KMS-11 (cell line): ENCODE results near the gene BMPR2.

Experiments
- H2AFZ ChIP-seq: fragments of 200-600 bp; sonication (generic); 2 replicates; pipeline ENCODE4 v1.6.1; 2016; ENCODE audit warnings: antibody characterized with exemption, mixed run types, low read depth
- H3K27ac ChIP-seq: fragments of 200-600 bp; sonication (generic); 2 replicates; pipeline ENCODE4 v1.6.1; 2016; ENCODE audit warnings: mild to moderate bottlenecking, mixed run types
- H3K27me3 ChIP-seq: fragments of 200-600 bp; sonication (generic); 2 replicates; pipeline ENCODE4 v1.6.1; 2017; ENCODE audit warnings: mild to moderate bottlenecking, low read depth, mixed run types, moderate library complexity; ENCODE audit not compliant: insufficient read depth
- H3K36me3 ChIP-seq: fragments of 200-600 bp; sonication (generic); 2 replicates; pipeline ENCODE4 v1.6.1; 2017; ENCODE audit warnings: mild to moderate bottlenecking, mixed run types; ENCODE audit not compliant: insufficient read depth
- H3K4me1 ChIP-seq: fragments of 200-600 bp; sonication (generic); 2 replicates; pipeline ENCODE4 v1.6.1; 2016; ENCODE audit warnings: mild to moderate bottlenecking, low read depth, mixed run types; ENCODE audit not compliant: poor library complexity, severe bottlenecking
- H3K4me2 ChIP-seq: fragments of 200-600 bp; sonication (generic); 2 replicates; pipeline ENCODE4 v1.7.0; 2016; ENCODE audit warnings: mild to moderate bottlenecking, mixed run types
- H3K4me3 ChIP-seq: fragments of 200-600 bp; sonication (generic); IDR thresholded peaks from 2 replicates; pipeline ENCODE4 v1.6.1; 2017; ENCODE audit warnings: low read depth, low read length, mixed read lengths; ENCODE audit not compliant: insufficient read depth
- H3K79me2 ChIP-seq: fragments of 200-600 bp; sonication (generic); 2 replicates; pipeline ENCODE4 v1.6.1; 2016; ENCODE audit warnings: low read depth, mixed run types; ENCODE audit not compliant: insufficient read depth
- H3K9ac ChIP-seq: fragments of 200-600 bp; sonication (generic); 2 replicates; pipeline ENCODE4 v1.6.1; 2016; ENCODE audit warnings: mild to moderate bottlenecking, mixed run types
- H4K20me1 ChIP-seq: fragments of 200-600 bp; sonication (generic); 2 replicates; pipeline ENCODE4 v1.6.1; 2016; ENCODE audit warnings: mild to moderate bottlenecking, mixed run types; ENCODE audit not compliant: insufficient read depth
- TF ChIP-seq, protein P1 (sequence below): fragments of 200-600 bp; sonication (generic); conservative IDR thresholded peaks from 2 replicates; pipeline ENCODE4 v1.6.1; 2017; ENCODE audit warnings: low read depth, mild to moderate bottlenecking, antibody characterized with exemption, low read length, moderate library complexity, mixed read lengths

Gene BMPR2

DNA sequence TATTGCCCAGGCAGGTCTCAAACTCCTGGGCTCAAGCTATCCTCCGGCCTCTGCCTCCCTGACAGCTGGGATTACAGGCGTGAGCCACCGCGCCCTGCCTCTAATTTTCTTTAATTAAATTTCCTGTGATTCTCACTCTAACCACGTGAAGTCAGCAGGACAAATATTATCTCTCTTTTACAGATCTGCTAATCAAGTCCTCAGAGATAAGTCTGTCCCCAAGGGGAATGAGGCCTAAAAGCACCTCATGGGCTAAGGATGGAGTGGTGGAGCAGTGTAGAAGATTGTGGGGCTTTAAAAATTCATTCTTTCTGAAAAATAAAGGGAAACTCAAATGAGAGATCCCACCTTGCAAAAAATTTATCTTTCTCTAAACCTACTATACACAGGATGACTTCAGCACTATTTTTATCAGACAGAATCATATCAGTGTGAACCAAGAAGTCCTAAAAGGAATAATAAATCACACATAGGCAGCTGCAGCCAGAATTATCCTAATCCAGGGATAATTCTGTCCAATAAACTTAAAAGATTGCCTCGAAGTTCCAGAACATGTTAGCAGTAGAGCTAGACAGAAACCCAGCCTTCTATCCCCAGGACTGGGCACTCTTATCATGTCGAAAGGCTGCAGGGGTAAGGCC lies 38.3 kb upstream of the BMPR2 start:
- Histone ChIP-seq H3K27me3 (no peaks in the 10 kb centered on the region), H3K4me3 (no peak overlapping the region), H3K27ac (no peak overlapping the region), H4K20me1 (no peaks in the 10 kb centered on the region), H3K36me3 (no peaks in the 10 kb centered on the region), H3K4me2 (no peak overlapping the region), H3K9ac (no peak overlapping the region), H2AFZ (no peak overlapping the region), H3K4me1 (no peaks in the 10 kb centered on the region), H3K79me2 (no peaks in the 10 kb centered on the region)
- TF ChIP-seq, protein P1, sequence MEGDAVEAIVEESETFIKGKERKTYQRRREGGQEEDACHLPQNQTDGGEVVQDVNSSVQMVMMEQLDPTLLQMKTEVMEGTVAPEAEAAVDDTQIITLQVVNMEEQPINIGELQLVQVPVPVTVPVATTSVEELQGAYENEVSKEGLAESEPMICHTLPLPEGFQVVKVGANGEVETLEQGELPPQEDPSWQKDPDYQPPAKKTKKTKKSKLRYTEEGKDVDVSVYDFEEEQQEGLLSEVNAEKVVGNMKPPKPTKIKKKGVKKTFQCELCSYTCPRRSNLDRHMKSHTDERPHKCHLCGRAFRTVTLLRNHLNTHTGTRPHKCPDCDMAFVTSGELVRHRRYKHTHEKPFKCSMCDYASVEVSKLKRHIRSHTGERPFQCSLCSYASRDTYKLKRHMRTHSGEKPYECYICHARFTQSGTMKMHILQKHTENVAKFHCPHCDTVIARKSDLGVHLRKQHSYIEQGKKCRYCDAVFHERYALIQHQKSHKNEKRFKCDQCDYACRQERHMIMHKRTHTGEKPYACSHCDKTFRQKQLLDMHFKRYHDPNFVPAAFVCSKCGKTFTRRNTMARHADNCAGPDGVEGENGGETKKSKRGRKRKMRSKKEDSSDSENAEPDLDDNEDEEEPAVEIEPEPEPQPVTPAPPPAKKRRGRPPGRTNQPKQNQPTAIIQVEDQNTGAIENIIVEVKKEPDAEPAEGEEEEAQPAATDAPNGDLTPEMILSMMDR = no peak

DNA sequence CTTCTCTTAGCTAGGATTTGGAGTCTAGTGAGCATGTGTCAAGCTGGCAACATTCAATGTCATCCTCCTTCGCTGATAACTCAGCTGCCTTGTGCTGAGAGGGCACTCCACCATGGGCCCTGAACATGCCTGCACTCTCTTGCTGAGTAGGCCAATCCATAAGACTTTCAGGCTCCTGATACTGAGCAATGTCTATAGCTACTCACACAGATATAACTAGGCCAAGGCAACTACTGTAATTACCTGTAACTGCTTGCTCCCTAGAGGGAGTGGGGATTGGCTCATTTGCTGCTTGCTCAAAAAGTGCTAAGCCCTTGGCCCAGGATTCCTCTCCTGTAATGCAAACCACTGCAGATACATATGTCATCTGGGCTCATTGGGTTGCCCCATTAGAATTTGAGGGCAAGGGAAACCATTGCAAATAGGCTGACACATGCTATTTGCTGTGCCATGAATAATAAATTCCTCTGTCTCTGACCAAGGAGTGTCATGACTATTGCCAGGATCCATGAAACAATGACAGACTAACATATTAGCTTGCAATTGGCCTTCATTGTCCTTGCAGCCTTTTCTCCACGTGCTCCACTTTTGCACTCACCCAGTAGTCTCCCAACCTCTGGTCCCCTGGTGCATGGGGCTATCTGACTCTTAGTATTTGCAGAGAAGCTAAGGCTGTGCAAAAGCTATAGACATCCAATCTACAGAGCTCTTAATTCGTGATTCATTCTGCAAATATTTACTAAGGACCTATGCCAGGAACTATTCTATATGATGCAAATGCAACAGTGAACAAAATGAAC lies 36.9 kb upstream of the BMPR2 start:
- no peaks in the 10 kb centered on the region for H4K20me1 ChIP-seq
- no peaks in the 10 kb centered on the region for H3K27me3 ChIP-seq
- H3K27ac ChIP-seq = no peak overlapping the region
- H3K9ac ChIP-seq = no peak overlapping the region
- H3K4me3 ChIP-seq = no peak overlapping the region
- H3K79me2 ChIP-seq = no peaks in the 10 kb centered on the region
- H3K4me1 ChIP-seq = no peaks in the 10 kb centered on the region
- TF ChIP-seq, protein P1 = no peak
- no peak overlapping the region for H3K4me2 ChIP-seq
- H2AFZ ChIP-seq = no peak overlapping the region
- no peaks in the 10 kb centered on the region for H3K36me3 ChIP-seq

DNA sequence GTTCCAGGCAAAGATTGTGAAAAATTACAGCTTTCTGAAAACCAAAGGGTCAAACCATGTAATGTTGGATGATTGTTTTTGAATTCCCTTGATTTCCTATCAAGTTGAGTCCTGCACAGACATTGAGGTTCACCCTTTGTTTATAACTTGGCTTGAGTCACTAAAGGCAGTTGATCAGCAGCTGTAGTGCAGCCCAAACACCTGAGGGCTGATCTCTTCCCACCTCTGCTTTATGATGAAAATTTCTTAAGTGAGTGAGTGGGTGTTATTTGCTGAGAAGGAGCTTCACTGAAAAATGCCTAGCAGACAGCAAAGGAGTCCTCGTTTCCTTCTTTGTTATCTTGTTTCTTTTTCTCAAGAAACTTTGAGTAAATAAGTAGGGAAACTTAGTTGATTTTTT lies 31.9 kb upstream of the BMPR2 start:
- no peaks in the 10 kb centered on the region for H3K4me1 ChIP-seq
- no peak overlapping the region for H3K27ac ChIP-seq
- no peaks in the 10 kb centered on the region for H3K36me3 ChIP-seq

DNA sequence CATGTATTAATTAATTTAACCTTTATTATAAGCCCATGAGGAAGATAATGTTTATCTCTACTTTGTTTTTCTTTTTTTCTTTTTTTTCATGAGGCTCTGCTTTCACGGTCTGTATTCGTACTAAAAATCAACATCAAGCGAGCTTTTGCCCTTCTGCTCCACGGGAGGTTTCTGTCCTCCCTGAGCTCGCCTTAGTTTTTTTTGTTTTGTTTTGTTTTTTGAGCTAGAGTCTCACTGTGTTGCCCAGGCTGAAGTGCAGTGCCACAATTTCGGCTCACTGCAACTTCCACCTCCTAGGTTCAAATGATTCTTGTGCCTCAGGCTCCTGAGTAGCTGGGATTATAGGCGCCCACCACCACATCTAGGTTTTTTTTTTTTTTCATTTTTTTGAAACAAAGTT lies 29.9 kb upstream of the BMPR2 start:
- Histone ChIP-seq H3K27me3 (no peaks in the 10 kb centered on the region), H4K20me1 (no peaks in the 10 kb centered on the region), H3K4me3 (no peak overlapping the region), H3K9ac (no peak overlapping the region), H3K4me1 (no peaks in the 10 kb centered on the region), H2AFZ (no peak overlapping the region), H3K4me2 (no peak overlapping the region), H3K36me3 (no peaks in the 10 kb centered on the region), H3K79me2 (no peaks in the 10 kb centered on the region), H3K27ac (no peak overlapping the region)
- TF ChIP-seq, protein P1 = no peak

More for the DNA sequence above, 31.9 kb upstream of the BMPR2 start:
- no peak overlapping the region for H3K4me2 ChIP-seq
- no peaks in the 10 kb centered on the region for H3K79me2 ChIP-seq
- TF ChIP-seq, protein P1 = no peak
- H3K4me3 ChIP-seq = no peak overlapping the region
- H2AFZ ChIP-seq = no peak overlapping the region
- no peak overlapping the region for H3K9ac ChIP-seq
- no peaks in the 10 kb centered on the region for H4K20me1 ChIP-seq
- no peaks in the 10 kb centered on the region for H3K27me3 ChIP-seq
